ENCODE data around the gene PRR5.

DNA sequence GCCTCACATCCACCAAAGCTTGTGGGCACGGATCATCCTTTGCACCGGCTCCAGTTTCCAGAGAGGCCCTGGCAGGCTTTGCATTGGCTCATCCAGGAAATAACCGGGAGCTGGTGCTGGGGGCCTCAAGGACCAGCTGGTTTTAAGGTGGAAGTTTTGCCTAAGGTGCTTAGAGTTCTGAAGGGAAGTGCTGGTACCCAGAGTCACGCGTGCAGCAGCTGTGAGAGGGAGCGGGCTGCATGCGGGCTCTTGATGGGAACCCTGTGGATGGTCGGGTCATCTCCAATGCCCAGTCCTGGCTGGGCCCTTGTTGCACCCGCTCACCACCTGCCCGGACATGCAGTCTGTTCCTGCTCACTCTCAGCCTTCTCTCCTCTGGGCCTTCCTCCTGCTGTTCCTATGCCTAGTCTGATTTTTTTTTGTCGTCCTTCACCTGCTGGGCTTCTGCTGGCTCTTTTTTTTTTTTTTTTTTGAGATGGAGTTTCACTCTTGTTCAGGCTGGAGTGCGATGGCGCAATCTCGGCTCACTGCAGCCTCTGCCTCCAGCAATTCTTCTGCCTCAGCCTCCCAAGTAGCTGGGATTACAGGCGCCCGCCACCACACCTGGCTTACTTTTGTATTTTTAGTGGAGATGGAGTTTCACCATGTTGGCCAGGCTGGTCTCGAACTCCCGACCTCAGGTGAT, 24.0 kb upstream of the PRR5 start:
- no peak for TF ChIP-seq CTCF (IDR thresholded peaks at IDR 0.05 in 2 of 3, conservative IDR thresholded peaks at IDR 0.05 in 1 of 3; ENCODE audit: borderline replicate concordance in 1 of 3, insufficient read depth in 1 of 3, low read depth in 2 of 3, low read length in 2 of 3)
- TF ChIP-seq POLR2A (IDR thresholded peaks at IDR 0.05; ENCODE audit: borderline replicate concordance, extremely low read depth, insufficient read depth, insufficient read length): no peak
- no peak for TF ChIP-seq POLR2AphosphoS5 (IDR thresholded peaks at IDR 0.05; ENCODE audit: low read depth, low read length)
- TF ChIP-seq EGR1 (IDR thresholded peaks at IDR 0.05; ENCODE audit: low read depth): no peak
- TF ChIP-seq ZNF274 (IDR thresholded peaks at IDR 0.05; ENCODE audit: low read depth, low read length): no peak
- no peak for TF ChIP-seq ZBTB33 (IDR thresholded peaks at IDR 0.05; ENCODE audit: extremely low read depth, insufficient replicate concordance, low read length)
- TF ChIP-seq, protein P1, sequence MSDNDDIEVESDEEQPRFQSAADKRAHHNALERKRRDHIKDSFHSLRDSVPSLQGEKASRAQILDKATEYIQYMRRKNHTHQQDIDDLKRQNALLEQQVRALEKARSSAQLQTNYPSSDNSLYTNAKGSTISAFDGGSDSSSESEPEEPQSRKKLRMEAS (IDR thresholded peaks at IDR 0.05): no peak
